Myometrial cell (primary cell): ENCODE data around the gene KCTD2. TPM values are rescaled to one million over a fixed set of nuclear protein-coding genes. Genes with fewer than 3 reads are reported as not detected.

ENCODE experiments used
- total RNA-seq: library from RNA; depleted of rRNA; stranded (reverse); fragments of >200 nt; gene quantifications from 2 replicates; pipeline ENCODE4 v1.2.3, GENCODE V29; 2015

KCTD2 gene
- 19.7 and 20.8 TPM in 2 replicates for total RNA-seq

GRCh38 chr17:75046407-75047289 lies at the start of gene KCTD2, which contains the start of gene ATP5PD:
KCTD2 (plus strand) TSS chr17:75047225; CDS start chr17:75047251, 26 bp downstream.
ATP5PD (minus strand) TSS chr17:75046969; CDS start chr17:75042650, 4,319 bp downstream.

GRCh38 chr17:75012346-75013091 lies 34.5 kb upstream of the KCTD2 start, which contains the start of gene MRPL58:
MRPL58 (plus strand) TSS chr17:75012670; CDS start chr17:75012687, 17 bp downstream.

GRCh38 chr17:75087558-75088453 lies 40.8 kb downstream of the KCTD2 start, which contains the start of gene SLC16A5:
SLC16A5 (plus strand) TSS chr17:75087954; CDS start chr17:75093637, 5,683 bp downstream.

GRCh38 chr17:75109407-75110233 lies 62.6 kb downstream of the KCTD2 start, which contains the start of gene ARMC7:
ARMC7 (plus strand) TSS chr17:75109969; CDS start chr17:75110289, 320 bp downstream.

Other genes starting within 250 kb of the KCTD2 start
- gene GRIN2C, start 187.3 kb upstream of the KCTD2 start, total RNA-seq, result not detected in 2 replicates
- gene FDXR, start 174.2 kb upstream of the KCTD2 start, total RNA-seq, result 48.1 and 52.5 TPM in 2 replicates
- not detected in 2 replicates for gene FADS6, start 153.6 kb upstream of the KCTD2 start, total RNA-seq
- gene USH1G, start 124.0 kb upstream of the KCTD2 start, total RNA-seq, result not detected in 2 replicates
- not detected in 2 replicates for gene OTOP2, start 123.0 kb upstream of the KCTD2 start, total RNA-seq
- not detected in 2 replicates for gene OTOP3, start 111.3 kb upstream of the KCTD2 start, total RNA-seq
- under 0.01 and 0.53 TPM in 2 replicates for gene HID1, start 74.5 kb upstream of the KCTD2 start, total RNA-seq
- gene CDR2L, start 59.6 kb upstream of the KCTD2 start, total RNA-seq, result 26.4 and 34.0 TPM in 2 replicates
- 65.7 and 94.5 TPM in 2 replicates for gene MRPL58, start 34.6 kb upstream of the KCTD2 start, total RNA-seq
- gene ATP5PD, start 256 bp upstream of the KCTD2 start, total RNA-seq, result 375 and 445 TPM in 2 replicates
- 12.1 and 20.2 TPM in 2 replicates for gene SLC16A5, start 40.7 kb downstream of the KCTD2 start, total RNA-seq
- gene ARMC7, start 62.7 kb downstream of the KCTD2 start, total RNA-seq, result 2.0 and 6.4 TPM in 2 replicates
- 120 TPM in 2 replicates for gene NT5C, start 84.5 kb downstream of the KCTD2 start, total RNA-seq
- 272 and 335 TPM in 2 replicates for gene JPT1, start 107.3 kb downstream of the KCTD2 start, total RNA-seq
- gene SUMO2, start 135.7 kb downstream of the KCTD2 start, total RNA-seq, result 87.7 and 98.0 TPM in 2 replicates
- gene NUP85, start 158.5 kb downstream of the KCTD2 start, total RNA-seq, result 32.1 and 38.9 TPM in 2 replicates
- 13.6 and 19.6 TPM in 2 replicates for gene GGA3, start 214.4 kb downstream of the KCTD2 start, total RNA-seq
- gene MRPS7, start 214.7 kb downstream of the KCTD2 start, total RNA-seq, result 46.6 and 51.3 TPM in 2 replicates
- gene MIF4GD, start 224.0 kb downstream of the KCTD2 start, total RNA-seq, result 9.8 and 16.0 TPM in 2 replicates
- gene SLC25A19, start 242.2 kb downstream of the KCTD2 start, total RNA-seq, result 4.8 and 8.1 TPM in 2 replicates